H1 (cell line): Measurements from ENCODE around the gene TMEM39A. TPM values are rescaled to one million over a fixed set of nuclear protein-coding genes. Genes with fewer than 3 reads are reported as not detected.

ENCODE experiments used
- CTCF ChIA-PET: fragments of 300-600 bp; sonication (Branson Sonifier 250); formaldehyde crosslinking; loops from one replicate; lab custom pipeline; 2021; ENCODE audit not compliant: partially characterized antibody; lab: Charles Lee
- POLR2A ChIA-PET: fragments of 300-600 bp; sonication (Branson Sonifier 250); formaldehyde crosslinking; loops from one replicate; lab custom pipeline; 2021; ENCODE audit warnings: inconsistent platforms; ENCODE audit not compliant: partially characterized antibody; lab: Charles Lee
- DNase-seq, 2 experiments: peaks; one replicate each; pipeline versions ENCODE4 v3.0.0 to v3.0.0-alpha.2; 2010 to 2022; ENCODE audit warnings: low spot score in 2 of 2, low read depth in 1 of 2, mixed read lengths in 1 of 2
- FAIRE-seq: peaks from 2 replicates; lab custom pipeline; 2011; peaks lifted over from hg19 to GRCh38; lab: Jason Lieb, UNC
- H2AFZ ChIP-seq: 2 replicates; pipeline ENCODE4 v1.8.1; 2012; ENCODE audit warnings: low read length, inconsistent platforms
- H2AK5ac ChIP-seq: 2 replicates; pipeline ENCODE4 v1.6.1; 2013; ENCODE audit warnings: low read depth, low read length
- H2BK120ac ChIP-seq: replicated peaks from 2 replicates; pipeline ENCODE3; 2013; ENCODE audit warnings: low read depth, low read length, inconsistent platforms
- H2BK12ac ChIP-seq: 2 replicates; pipeline ENCODE4 v1.6.1; 2013; ENCODE audit warnings: low read depth, low read length
- H2BK15ac ChIP-seq: 2 replicates; pipeline ENCODE4 v1.6.1; 2013; ENCODE audit warnings: low read length
- H2BK20ac ChIP-seq: 2 replicates; pipeline ENCODE4 v1.6.1; 2013; ENCODE audit warnings: low read length
- H2BK5ac ChIP-seq: 2 replicates; pipeline ENCODE4 v1.6.1; 2013; ENCODE audit warnings: low read depth, low read length
- H3K14ac ChIP-seq: 2 replicates; pipeline ENCODE4 v1.6.1; 2013; ENCODE audit warnings: inconsistent platforms; ENCODE audit not compliant: insufficient read length
- H3K18ac ChIP-seq: 2 replicates; pipeline ENCODE4 v1.6.1; 2013; ENCODE audit warnings: low read length; ENCODE audit errors: extremely low read depth
- H3K23ac ChIP-seq: 2 replicates; pipeline ENCODE4 v1.6.1; 2013; ENCODE audit warnings: inconsistent platforms; ENCODE audit not compliant: insufficient read length
- H3K23me2 ChIP-seq: 2 replicates; pipeline ENCODE4 v1.6.1; 2013; ENCODE audit warnings: low read depth, low read length
- H3K27ac ChIP-seq: 2 replicates; pipeline ENCODE4 v1.6.1; 2011; ENCODE audit warnings: low read depth, low read length, inconsistent platforms
- H3K27me3 ChIP-seq, 4 experiments: replicated peaks in 1 of 4; 1 replicate in 1 of 4; 2 replicates in 3 of 4; pipeline versions ENCODE4 v1.6.1 to v1.8.1; 2011 to 2013; ENCODE audit warnings: low read length in 3 of 4, mild to moderate bottlenecking in 3 of 4, inconsistent platforms in 2 of 4, mixed read lengths in 2 of 4, moderate library complexity in 1 of 4; ENCODE audit not compliant: control insufficient read depth in 3 of 4, insufficient read depth in 3 of 4; ENCODE audit errors: extremely low read depth in 1 of 4
- H3K36me3 ChIP-seq, 4 experiments: 2 replicates each; pipeline versions ENCODE4 v1.6.1 to v1.8.1; 2011 to 2013; ENCODE audit warnings: mild to moderate bottlenecking in 4 of 4, low read length in 3 of 4, moderate library complexity in 2 of 4, control low read depth in 1 of 4, inconsistent platforms in 1 of 4; ENCODE audit not compliant: insufficient read depth in 4 of 4, control insufficient read depth in 2 of 4
- H3K4ac ChIP-seq: replicated peaks from 2 replicates; pipeline ENCODE3; 2013; ENCODE audit warnings: low read length, low read depth, mixed read lengths, inconsistent platforms; ENCODE audit not compliant: insufficient read length
- H3K4me1 ChIP-seq, 4 experiments: replicated peaks in 1 of 4; 1 replicate in 1 of 4; 2 replicates in 3 of 4; pipeline versions ENCODE4 v1.6.1 to v1.8.1; 2011 to 2013; ENCODE audit warnings: low read length in 3 of 4, inconsistent platforms in 2 of 4, mixed read lengths in 1 of 4; ENCODE audit not compliant: insufficient read depth in 4 of 4, control insufficient read depth in 3 of 4
- H3K4me2 ChIP-seq, 2 experiments: 2 replicates each; pipeline versions ENCODE4 v1.6.1 to v1.8.1; 2011 to 2013; ENCODE audit warnings: low read depth in 2 of 2, low read length in 2 of 2, control low read depth in 1 of 2, inconsistent platforms in 1 of 2, mild to moderate bottlenecking in 1 of 2; ENCODE audit not compliant: insufficient read depth in 1 of 2
- H3K4me3 ChIP-seq, 4 experiments: fragments of 200-600, 300-600 bp in 1 of 4; sonication (generic), shearing (Covaris generic), sonication (Bioruptor Twin) in 1 of 4; 2 replicates each; pipeline versions ENCODE4 v1.5.1 to v1.8.1; 2011 to 2016; ENCODE audit warnings: low read length in 4 of 4, low read depth in 3 of 4, control low read depth in 2 of 4, inconsistent platforms in 2 of 4, mild to moderate bottlenecking in 2 of 4, mixed read lengths in 1 of 4, moderate library complexity in 1 of 4; ENCODE audit not compliant: insufficient read depth in 2 of 4; ENCODE audit errors: extremely low read depth in 1 of 4
- H3K56ac ChIP-seq: replicated peaks from 2 replicates; pipeline ENCODE3; 2013; ENCODE audit warnings: low read depth, mild to moderate bottlenecking, mixed read lengths, low read length, inconsistent platforms; ENCODE audit not compliant: insufficient read length
- H3K79me1 ChIP-seq: 2 replicates; pipeline ENCODE4 v1.6.1; 2013; ENCODE audit warnings: low read depth, low read length, control low read depth
- H3K79me2 ChIP-seq, 2 experiments: 2 replicates each; pipeline versions ENCODE4 v1.6.1 to v1.8.1; 2012 to 2013; ENCODE audit warnings: low read length in 2 of 2, mild to moderate bottlenecking in 2 of 2, inconsistent platforms in 1 of 2; ENCODE audit not compliant: insufficient read depth in 2 of 2, control insufficient read depth in 1 of 2
- H3K9ac ChIP-seq, 4 experiments: replicated peaks in 1 of 4; 1 replicate in 1 of 4; 2 replicates in 3 of 4; pipeline versions ENCODE4 v1.6.1 to v1.8.1; 2011 to 2013; ENCODE audit warnings: low read depth in 3 of 4, low read length in 3 of 4, control low read depth in 2 of 4, mild to moderate bottlenecking in 2 of 4, moderate library complexity in 2 of 4, inconsistent platforms in 1 of 4; ENCODE audit errors: extremely low read depth in 1 of 4
- H3K9me3 ChIP-seq, 2 experiments: 2 replicates each; pipeline versions ENCODE4 v1.6.1 to v1.8.1; 2012 to 2013; ENCODE audit warnings: mild to moderate bottlenecking in 2 of 2, moderate library complexity in 2 of 2, control low read depth in 1 of 2, inconsistent platforms in 1 of 2, low read depth in 1 of 2, low read length in 1 of 2, mixed read lengths in 1 of 2; ENCODE audit not compliant: insufficient read depth in 2 of 2
- H4K20me1 ChIP-seq, 2 experiments: replicated peaks in 1 of 2; 2 replicates each; pipeline versions ENCODE3 to v1.8.1; 2011 to 2013; ENCODE audit warnings: inconsistent platforms in 2 of 2, low read length in 2 of 2, mild to moderate bottlenecking in 1 of 2; ENCODE audit not compliant: insufficient read depth in 2 of 2, control insufficient read depth in 1 of 2
- H4K5ac ChIP-seq: 2 replicates; pipeline ENCODE4 v1.6.1; 2013; ENCODE audit warnings: low read length, low read depth, mixed read lengths, inconsistent platforms; ENCODE audit not compliant: insufficient read length
- H4K8ac ChIP-seq: 2 replicates; pipeline ENCODE4 v1.8.0; 2013; ENCODE audit warnings: mild to moderate bottlenecking, moderate library complexity, low read length, inconsistent platforms; ENCODE audit not compliant: insufficient read depth; ENCODE audit errors: extremely low read depth
- H4K91ac ChIP-seq: replicated peaks from 2 replicates; pipeline ENCODE3; 2013; ENCODE audit warnings: low read length, mixed read lengths, inconsistent platforms; ENCODE audit not compliant: insufficient read length
- ASH2L ChIP-seq: fragments of 200-600, 300-600 bp; sonication (generic); IDR thresholded peaks from one replicate; pipeline ENCODE4 v1.7.1; 2017; ENCODE audit warnings: low read length
- CBX5 ChIP-seq: fragments of 300-800, 300-1000 bp; sonication (generic); IDR thresholded peaks from 2 replicates; pipeline ENCODE4 v1.7.1; 2016; ENCODE audit warnings: antibody characterized with exemption, low read length, low read depth
- RFX5 ChIP-seq: IDR thresholded peaks from 2 replicates; pipeline ENCODE4 v1.6.1; 2011; ENCODE audit warnings: low read depth, low read length, improper control_type of control experiment, borderline replicate concordance
- WGBS, 2 experiments: shearing (Covaris generic) in 1 of 2; methylation state at CpG; one replicate each; pipeline versions ENCODE4 v1.1.6 to v1.1.7; 2013 to 2015; ENCODE audit warnings: low lambda C conversion rate in 2 of 2, mixed read lengths in 2 of 2, inconsistent platforms in 1 of 2, low coverage in 1 of 2, missing lambda C conversion rate in 1 of 2; ENCODE audit not compliant: insufficient replicate concordance in 2 of 2, insufficient coverage in 1 of 2, insufficient read length in 1 of 2; ENCODE audit errors: extremely low coverage in 1 of 2, missing lambda C conversion rate in 1 of 2; 5-methylcytosine and 5-hydroxymethylcytosine counted together
- polyA plus RNA-seq, 7 experiments: library from polyadenylated mRNA; depleted of rRNA in 3 of 7; stranded (reverse) in 5 of 7; unstranded in 2 of 7; fragments of >200 nt in 5 of 7; fragments of 200-250 nt in 2 of 7; gene quantifications; 1 replicate in 5 of 7; 2 replicates in 1 of 7; 4 replicates in 1 of 7; pipeline versions ENCODE4 v1.2.1 to v1.2.3, GENCODE V29; 2011 to 2013; ENCODE audit warnings: missing spikeins in 2 of 7, mixed read lengths in 2 of 7
- total RNA-seq: library from RNA; stranded (reverse); fragmentation: NEBNext Ultra II Directional; extraction: Animal tissue kit (Norgen Biotek cat#: 25700); gene quantifications from 2 replicates; pipeline ENCODE4 v1.2.1, GENCODE V29; 2021

Gene TMEM39A
- total and polyA plus RNA-seq, 2 of the 8 experiments (the other 6 are each of a cell fraction or from before 2014, with no cell fraction given), result 26.8 to 36.1 TPM

- no peaks in the 10 kb centered on the region for H3K79me1 ChIP-seq
- H3K23ac ChIP-seq, result no peak overlapping the region
- H2AK5ac ChIP-seq, result no peak overlapping the region
- H2AFZ ChIP-seq, result no peak overlapping the region
- H2BK120ac ChIP-seq, result no peak overlapping the region
- no peak overlapping the region for H2BK15ac ChIP-seq
- no peak overlapping the region for H3K4ac ChIP-seq
- no peaks in the 10 kb centered on the region for H3K23me2 ChIP-seq
- H2BK5ac ChIP-seq, result no peak overlapping the region
- H2BK12ac ChIP-seq, result no peak overlapping the region
- no peak overlapping the region for H3K14ac ChIP-seq
- H4K91ac ChIP-seq, result no peak overlapping the region
- no peak for DNase-seq
- peaks cover 0 to 12% (median 4%) of the 10 kb centered on the region in 4 experiments; a peak in 5 of 8 replicates for H3K36me3 ChIP-seq
- H3K9me3 ChIP-seq, result no peaks in the 10 kb centered on the region
- CTCF ChIA-PET, result interaction anchor here (1.3 kb wide), 1 partner anchor 189 kb away, joined by 3 read pairs; no protein-coding TSS in a partner anchor
- H3K27me3 ChIP-seq, result no peaks in the 10 kb centered on the region
- H3K27ac ChIP-seq, result no peak overlapping the region
- no peak overlapping the region for H4K8ac ChIP-seq
- no peak overlapping the region for H3K9ac ChIP-seq
- H4K5ac ChIP-seq, result no peak overlapping the region
- H3K18ac ChIP-seq, result no peak overlapping the region
- no peaks in the 10 kb centered on the region for H3K4me1 ChIP-seq
- H3K79me2 ChIP-seq, result no peaks in the 10 kb centered on the region
- H4K20me1 ChIP-seq, result no peaks in the 10 kb centered on the region
- H3K4me3 ChIP-seq, result no peak overlapping the region
- no peak overlapping the region for H3K4me2 ChIP-seq
- H3K56ac ChIP-seq, result no peak overlapping the region
- WGBS, 2 experiments, result 82% methylated on average over 2 of the region's 2 CpGs; no CpG with 5 or more reads in 1 of the 2 experiments
- FAIRE-seq, result peak; percentile 7
- TF ChIP-seq RFX5, result peak; percentile 73
- no peak for TF ChIP-seq CBX5
- TF ChIP-seq ASH2L, result no peak
- POLR2A ChIA-PET, result interaction anchor here (0.6 kb wide), 1 partner anchor 1560 kb away, joined by 3 read pairs; no protein-coding TSS in a partner anchor
- no peak overlapping the region for H2BK20ac ChIP-seq
Measured at GRCh38 chr3:119492128-119492527, 28.7 kb upstream of the TMEM39A start.
